Measurements from ENCODE around the gene PTPRM.

DNA sequence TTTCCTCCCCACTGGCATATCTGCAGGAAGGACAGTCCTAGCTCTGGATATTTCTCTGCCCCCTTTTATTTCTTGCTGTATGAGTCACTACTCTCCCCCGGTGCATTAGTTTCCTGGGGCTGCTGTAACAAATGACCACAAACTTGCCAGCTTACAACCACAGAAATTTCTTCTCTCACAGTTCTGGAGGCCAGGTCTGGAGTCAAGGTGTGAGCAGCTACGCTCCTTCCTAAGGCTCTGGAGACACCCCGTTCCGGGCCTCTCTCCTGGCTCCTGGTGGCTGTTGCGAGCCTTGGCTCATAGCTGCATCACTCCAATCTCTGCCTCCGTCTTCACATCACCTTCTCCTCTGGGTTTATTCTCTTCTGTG, 34.1 kb downstream of the PTPRM start:
- TF ChIP-seq, protein P1, sequence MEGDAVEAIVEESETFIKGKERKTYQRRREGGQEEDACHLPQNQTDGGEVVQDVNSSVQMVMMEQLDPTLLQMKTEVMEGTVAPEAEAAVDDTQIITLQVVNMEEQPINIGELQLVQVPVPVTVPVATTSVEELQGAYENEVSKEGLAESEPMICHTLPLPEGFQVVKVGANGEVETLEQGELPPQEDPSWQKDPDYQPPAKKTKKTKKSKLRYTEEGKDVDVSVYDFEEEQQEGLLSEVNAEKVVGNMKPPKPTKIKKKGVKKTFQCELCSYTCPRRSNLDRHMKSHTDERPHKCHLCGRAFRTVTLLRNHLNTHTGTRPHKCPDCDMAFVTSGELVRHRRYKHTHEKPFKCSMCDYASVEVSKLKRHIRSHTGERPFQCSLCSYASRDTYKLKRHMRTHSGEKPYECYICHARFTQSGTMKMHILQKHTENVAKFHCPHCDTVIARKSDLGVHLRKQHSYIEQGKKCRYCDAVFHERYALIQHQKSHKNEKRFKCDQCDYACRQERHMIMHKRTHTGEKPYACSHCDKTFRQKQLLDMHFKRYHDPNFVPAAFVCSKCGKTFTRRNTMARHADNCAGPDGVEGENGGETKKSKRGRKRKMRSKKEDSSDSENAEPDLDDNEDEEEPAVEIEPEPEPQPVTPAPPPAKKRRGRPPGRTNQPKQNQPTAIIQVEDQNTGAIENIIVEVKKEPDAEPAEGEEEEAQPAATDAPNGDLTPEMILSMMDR (IDR thresholded peaks at IDR 0.05; ENCODE audit: low read depth, low read length, missing input control), result no peak
- no peak for TF ChIP-seq TAF1 (conservative IDR thresholded peaks at IDR 0.05)
- TF ChIP-seq, protein P2, sequence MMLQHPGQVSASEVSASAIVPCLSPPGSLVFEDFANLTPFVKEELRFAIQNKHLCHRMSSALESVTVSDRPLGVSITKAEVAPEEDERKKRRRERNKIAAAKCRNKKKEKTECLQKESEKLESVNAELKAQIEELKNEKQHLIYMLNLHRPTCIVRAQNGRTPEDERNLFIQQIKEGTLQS (IDR thresholded peaks at IDR 0.05), result no peak
- TF ChIP-seq, protein P3, sequence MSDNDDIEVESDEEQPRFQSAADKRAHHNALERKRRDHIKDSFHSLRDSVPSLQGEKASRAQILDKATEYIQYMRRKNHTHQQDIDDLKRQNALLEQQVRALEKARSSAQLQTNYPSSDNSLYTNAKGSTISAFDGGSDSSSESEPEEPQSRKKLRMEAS (IDR thresholded peaks at IDR 0.05), result no peak
- TF ChIP-seq, protein P4, sequence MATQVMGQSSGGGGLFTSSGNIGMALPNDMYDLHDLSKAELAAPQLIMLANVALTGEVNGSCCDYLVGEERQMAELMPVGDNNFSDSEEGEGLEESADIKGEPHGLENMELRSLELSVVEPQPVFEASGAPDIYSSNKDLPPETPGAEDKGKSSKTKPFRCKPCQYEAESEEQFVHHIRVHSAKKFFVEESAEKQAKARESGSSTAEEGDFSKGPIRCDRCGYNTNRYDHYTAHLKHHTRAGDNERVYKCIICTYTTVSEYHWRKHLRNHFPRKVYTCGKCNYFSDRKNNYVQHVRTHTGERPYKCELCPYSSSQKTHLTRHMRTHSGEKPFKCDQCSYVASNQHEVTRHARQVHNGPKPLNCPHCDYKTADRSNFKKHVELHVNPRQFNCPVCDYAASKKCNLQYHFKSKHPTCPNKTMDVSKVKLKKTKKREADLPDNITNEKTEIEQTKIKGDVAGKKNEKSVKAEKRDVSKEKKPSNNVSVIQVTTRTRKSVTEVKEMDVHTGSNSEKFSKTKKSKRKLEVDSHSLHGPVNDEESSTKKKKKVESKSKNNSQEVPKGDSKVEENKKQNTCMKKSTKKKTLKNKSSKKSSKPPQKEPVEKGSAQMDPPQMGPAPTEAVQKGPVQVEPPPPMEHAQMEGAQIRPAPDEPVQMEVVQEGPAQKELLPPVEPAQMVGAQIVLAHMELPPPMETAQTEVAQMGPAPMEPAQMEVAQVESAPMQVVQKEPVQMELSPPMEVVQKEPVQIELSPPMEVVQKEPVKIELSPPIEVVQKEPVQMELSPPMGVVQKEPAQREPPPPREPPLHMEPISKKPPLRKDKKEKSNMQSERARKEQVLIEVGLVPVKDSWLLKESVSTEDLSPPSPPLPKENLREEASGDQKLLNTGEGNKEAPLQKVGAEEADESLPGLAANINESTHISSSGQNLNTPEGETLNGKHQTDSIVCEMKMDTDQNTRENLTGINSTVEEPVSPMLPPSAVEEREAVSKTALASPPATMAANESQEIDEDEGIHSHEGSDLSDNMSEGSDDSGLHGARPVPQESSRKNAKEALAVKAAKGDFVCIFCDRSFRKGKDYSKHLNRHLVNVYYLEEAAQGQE (IDR thresholded peaks at IDR 0.05), result no peak
- TF ChIP-seq RAD21 (IDR thresholded peaks at IDR 0.05), result no peak
- no peak for TF ChIP-seq GABPA (IDR thresholded peaks at IDR 0.05 in 1 of 2, conservative IDR thresholded peaks at IDR 0.05 in 1 of 2)
- TF ChIP-seq YY1 (IDR thresholded peaks at IDR 0.05), result no peak
- no peak for TF ChIP-seq SP1 (IDR thresholded peaks at IDR 0.05)
- TF ChIP-seq HNF4A (conservative IDR thresholded peaks at IDR 0.05), result no peak
- no peak for TF ChIP-seq EGR1 (IDR thresholded peaks at IDR 0.05; ENCODE audit: low read depth in 2 of 2)
